Activated CD4-positive, alpha-beta T cell treated with anti-CD3 and anti-CD28 coated beads, Interleukin-2, amount 10 ng/mL, durations not matched to agents 7 days and 5 days (primary cell): Measurements from ENCODE around the gene SGCD. TPM values are rescaled to one million over a fixed set of nuclear protein-coding genes. Genes with fewer than 3 reads are reported as not detected.

Experiments
- CTCF ChIA-PET: fragments of 350-600 bp; sonication (Branson Sonifier 250); formaldehyde crosslinking; loops from one replicate; lab custom pipeline; 2021; ENCODE audit warnings: antibody characterized with exemption; lab: Charles Lee
- POLR2A ChIA-PET: fragments of 350-600 bp; sonication (Branson Sonifier 250); formaldehyde crosslinking; loops from one replicate; lab custom pipeline; 2021; ENCODE audit warnings: antibody characterized with exemption; lab: Charles Lee
- DNase-seq: peaks from one replicate; pipeline ENCODE4 v3.0.0-alpha.2; 2020
- H3K27ac Mint-ChIP-seq: one replicate; pipeline ENCODE4 v1.8.0; 2021; ENCODE audit warnings: mild to moderate bottlenecking, moderate library complexity, mixed read lengths
- H3K27me3 Mint-ChIP-seq: one replicate; pipeline ENCODE4 v1.8.0; 2021; ENCODE audit warnings: mixed read lengths
- H3K36me3 Mint-ChIP-seq: one replicate; pipeline ENCODE4 v1.8.0; 2021; ENCODE audit warnings: low read depth, mixed read lengths
- H3K4me1 Mint-ChIP-seq: one replicate; pipeline ENCODE4 v1.8.0; 2021; ENCODE audit warnings: mixed read lengths
- H3K4me3 Mint-ChIP-seq: one replicate; pipeline ENCODE4 v1.8.0; 2021; ENCODE audit warnings: mild to moderate bottlenecking, moderate library complexity, mixed read lengths
- H3K9me3 Mint-ChIP-seq: one replicate; pipeline ENCODE4 v1.8.0; 2021; ENCODE audit warnings: mixed read lengths
- total RNA-seq, 2 experiments: library from RNA; stranded (reverse); gene quantifications; one replicate each; pipeline ENCODE4 v1.2.3, GENCODE V29; 2021

SGCD gene
- total RNA-seq, 2 experiments from 2014 or later: not detected

DNA sequence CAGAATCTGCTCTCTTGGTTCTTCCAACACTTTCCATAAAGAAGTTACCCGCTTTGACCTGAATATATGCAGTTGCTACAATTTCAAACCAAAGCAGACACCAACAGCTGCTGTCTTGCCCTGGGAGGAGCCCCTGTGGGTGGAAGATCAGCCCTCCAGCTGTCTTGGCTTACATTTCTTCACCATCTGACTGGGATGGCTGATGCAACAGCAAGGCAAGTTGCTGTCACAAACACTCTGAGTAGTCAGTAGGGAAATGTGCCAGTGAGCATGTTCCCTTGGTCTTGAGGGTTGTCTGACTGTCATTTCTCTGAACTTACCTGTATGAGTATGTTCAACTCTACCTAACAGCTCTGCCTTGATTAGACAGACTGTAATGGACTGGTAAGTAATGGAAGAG, 152.9 kb downstream of the SGCD start:
- H3K27me3 Mint-ChIP-seq: peaks cover 3% of the 10 kb centered on the region
- ChIA-PET CTCF (no interaction called here), POLR2A (no interaction called here)
- H3K4me3 Mint-ChIP-seq: no peak overlapping the region
- DNase-seq: no peak
- H3K4me1 Mint-ChIP-seq: no peaks in the 10 kb centered on the region
- H3K36me3 Mint-ChIP-seq: no peaks in the 10 kb centered on the region
- H3K9me3 Mint-ChIP-seq: peaks cover 6% of the 10 kb centered on the region
- no peak overlapping the region for H3K27ac Mint-ChIP-seq

DNA sequence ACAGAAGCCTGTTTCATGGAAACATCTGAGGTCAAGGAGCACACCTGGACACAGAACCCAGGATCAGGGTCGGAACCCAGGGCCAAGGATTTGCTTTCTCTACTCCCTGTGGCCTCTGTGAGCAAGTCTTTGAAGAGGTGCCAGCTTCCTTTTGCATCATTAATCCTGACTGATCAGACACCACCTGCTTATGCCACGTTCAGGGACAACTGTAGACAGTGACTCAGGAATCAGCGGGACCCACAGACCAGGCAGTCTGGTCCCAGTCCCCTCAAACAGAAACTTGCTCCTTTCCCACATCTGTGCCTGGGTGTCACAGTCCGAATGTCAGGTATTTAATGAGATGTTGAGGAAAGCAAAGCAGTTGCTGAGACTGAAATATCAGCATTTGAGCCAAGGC, 154.8 kb downstream of the SGCD start:
- H3K9me3 Mint-ChIP-seq: peaks cover 12% of the 10 kb centered on the region
- ChIA-PET POLR2A (no interaction called here), CTCF (no interaction called here)
- no peak overlapping the region for H3K4me3 Mint-ChIP-seq
- H3K36me3 Mint-ChIP-seq: no peaks in the 10 kb centered on the region
- H3K27ac Mint-ChIP-seq: no peak overlapping the region
- DNase-seq: no peak
- no peaks in the 10 kb centered on the region for H3K4me1 Mint-ChIP-seq
- no peaks in the 10 kb centered on the region for H3K27me3 Mint-ChIP-seq

DNA sequence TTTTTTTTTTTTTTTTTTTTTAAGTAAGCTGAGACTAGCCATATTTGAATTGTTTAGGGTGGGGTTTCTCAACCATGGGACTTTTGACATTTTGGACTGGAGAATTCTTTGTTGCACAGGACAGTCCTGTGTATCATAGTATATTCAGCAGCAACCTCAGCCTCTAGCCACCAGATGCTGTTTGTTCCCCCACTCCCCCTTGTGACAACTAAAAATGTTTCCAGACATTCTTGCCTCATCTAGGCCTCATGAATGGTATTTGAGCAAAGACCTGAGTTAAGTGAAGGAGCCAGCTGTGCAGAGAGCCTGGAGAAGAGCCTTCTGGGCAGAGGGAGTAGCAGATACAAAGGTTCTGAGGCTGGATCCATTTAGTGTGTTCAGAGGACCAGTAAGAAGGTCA, 155.9 kb downstream of the SGCD start:
- H3K4me1 Mint-ChIP-seq: no peaks in the 10 kb centered on the region
- DNase-seq: no peak
- no peaks in the 10 kb centered on the region for H3K27me3 Mint-ChIP-seq
- peaks cover 18% of the 10 kb centered on the region for H3K9me3 Mint-ChIP-seq
- no peaks in the 10 kb centered on the region for H3K36me3 Mint-ChIP-seq
- POLR2A ChIA-PET: no interaction called here
- no peak overlapping the region for H3K4me3 Mint-ChIP-seq
- no peak overlapping the region for H3K27ac Mint-ChIP-seq
- CTCF ChIA-PET: no interaction called here

DNA sequence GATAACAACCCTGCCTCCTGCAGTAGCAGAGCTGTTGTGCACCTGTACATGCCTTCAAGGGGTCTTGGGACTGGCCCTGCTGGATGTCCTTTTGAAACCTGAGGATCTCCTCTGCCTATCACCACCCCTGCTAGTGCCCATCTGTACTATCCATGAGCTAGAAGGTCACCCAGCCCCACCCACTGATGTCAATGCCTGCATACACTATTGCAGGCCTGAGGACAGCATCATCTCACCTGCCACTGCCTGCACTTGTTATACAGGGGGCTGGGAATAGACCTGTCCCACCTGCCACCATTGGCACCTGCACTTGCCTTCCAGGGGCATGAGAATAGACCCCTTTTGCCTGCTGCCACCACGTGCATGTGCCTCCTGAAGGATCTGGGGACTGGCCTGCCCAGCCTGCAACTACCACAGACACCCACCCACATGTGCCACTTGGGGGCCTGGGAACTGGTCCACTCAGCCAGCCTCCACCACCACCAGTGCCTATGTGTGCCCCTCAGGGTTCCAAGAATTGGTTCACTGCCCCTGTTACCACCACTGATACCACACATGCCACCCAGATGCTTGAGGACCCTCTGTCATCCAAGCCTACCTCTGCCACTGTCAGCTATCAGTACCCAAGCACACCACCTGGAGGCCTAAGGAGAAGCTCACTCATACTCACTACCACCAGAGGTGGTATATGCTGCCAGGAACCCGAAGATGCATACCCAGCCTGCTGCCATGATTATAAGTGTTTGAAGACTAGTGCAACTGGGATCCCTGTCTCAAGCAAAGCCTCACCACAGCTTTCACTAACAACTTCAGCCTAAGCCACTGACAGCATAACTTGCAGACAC, 159.7 kb downstream of the SGCD start:
- Mint-ChIP-seq H3K4me1 (no peaks in the 10 kb centered on the region), H3K9me3 (peaks cover 21% of the 10 kb centered on the region), H3K27ac (no peak overlapping the region), H3K4me3 (no peak overlapping the region), H3K36me3 (no peaks in the 10 kb centered on the region), H3K27me3 (peaks cover 5% of the 10 kb centered on the region)
- POLR2A ChIA-PET: no interaction called here
- CTCF ChIA-PET: interaction anchor here (1.3 kb wide), 1 partner anchor 11 kb away, joined by 4 read pairs; no protein-coding TSS in a partner anchor
- DNase-seq: no peak

DNA sequence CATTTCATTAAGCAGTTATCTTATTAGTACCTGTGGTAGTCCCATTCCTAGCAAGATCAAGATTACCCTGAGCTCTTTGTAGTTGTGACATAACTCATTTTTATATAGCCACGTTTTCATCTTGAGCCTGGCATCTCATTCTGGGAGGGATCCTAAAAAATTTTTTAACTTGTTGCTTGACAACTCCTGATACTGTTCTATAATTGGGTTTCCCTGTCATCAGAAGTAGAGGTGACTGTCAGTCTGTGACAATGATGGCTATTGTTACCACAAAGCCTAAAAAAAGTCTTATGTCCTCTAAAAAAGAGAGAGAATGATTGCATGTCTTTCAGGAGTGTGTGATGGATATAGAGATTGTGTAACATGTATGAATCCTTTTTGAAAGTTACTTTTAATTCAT, 164.8 kb downstream of the SGCD start:
- no peak overlapping the region for H3K4me3 Mint-ChIP-seq
- CTCF ChIA-PET: no interaction called here
- no peak for DNase-seq
- no peaks in the 10 kb centered on the region for H3K4me1 Mint-ChIP-seq
- no peak overlapping the region for H3K27ac Mint-ChIP-seq
- H3K36me3 Mint-ChIP-seq: no peaks in the 10 kb centered on the region
- peaks cover 11% of the 10 kb centered on the region for H3K9me3 Mint-ChIP-seq
- POLR2A ChIA-PET: no interaction called here
- peaks cover 5% of the 10 kb centered on the region for H3K27me3 Mint-ChIP-seq

DNA sequence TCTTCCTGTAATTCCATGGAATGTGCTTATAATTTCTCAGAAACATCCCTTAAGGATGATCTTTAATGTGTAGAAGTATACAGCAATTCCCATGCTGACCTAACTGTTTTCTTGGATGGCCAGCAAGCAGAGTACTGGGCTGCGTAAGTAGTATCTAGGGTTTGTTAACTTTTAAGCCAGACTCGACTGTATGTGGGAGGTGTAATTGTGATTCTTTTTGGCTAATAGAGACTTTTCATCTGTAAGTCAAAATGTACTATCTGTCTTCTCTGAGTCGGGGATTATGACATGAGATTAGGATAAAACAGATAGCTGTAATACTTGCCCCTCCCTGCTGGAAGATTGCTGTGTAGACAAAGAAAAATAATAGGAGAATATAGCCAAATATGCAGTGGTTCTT, 169.3 kb downstream of the SGCD start:
- Mint-ChIP-seq H3K4me3 (no peak overlapping the region), H3K4me1 (no peaks in the 10 kb centered on the region), H3K9me3 (no peaks in the 10 kb centered on the region), H3K36me3 (no peaks in the 10 kb centered on the region), H3K27me3 (no peaks in the 10 kb centered on the region), H3K27ac (no peak overlapping the region)
- ChIA-PET POLR2A (no interaction called here), CTCF (no interaction called here)
- no peak for DNase-seq

DNA sequence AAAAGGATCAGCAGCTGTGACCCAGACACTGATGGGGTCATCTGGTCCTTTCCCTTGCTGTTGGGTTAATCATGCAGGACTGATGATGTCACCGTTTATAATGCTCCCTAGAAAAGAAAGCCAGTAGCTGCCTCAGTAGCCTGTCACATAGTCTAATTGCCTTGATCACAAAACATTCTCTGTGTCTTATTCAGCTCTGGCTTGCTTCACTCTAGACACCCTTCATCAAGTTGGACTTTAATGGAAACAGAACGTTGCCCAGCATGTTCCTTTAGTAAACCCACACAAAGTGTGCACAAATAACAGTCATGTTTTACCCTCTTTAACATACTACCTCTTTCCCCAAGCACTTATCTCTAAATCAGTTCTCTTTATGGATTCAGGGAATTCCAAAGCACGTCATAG, 170.8 kb downstream of the SGCD start:
- H3K27me3 Mint-ChIP-seq: no peaks in the 10 kb centered on the region
- H3K4me3 Mint-ChIP-seq: no peak overlapping the region
- H3K9me3 Mint-ChIP-seq: no peaks in the 10 kb centered on the region
- no peaks in the 10 kb centered on the region for H3K36me3 Mint-ChIP-seq
- DNase-seq: no peak
- no peaks in the 10 kb centered on the region for H3K4me1 Mint-ChIP-seq
- no peak overlapping the region for H3K27ac Mint-ChIP-seq
- CTCF ChIA-PET: no interaction called here
- POLR2A ChIA-PET: no interaction called here

DNA sequence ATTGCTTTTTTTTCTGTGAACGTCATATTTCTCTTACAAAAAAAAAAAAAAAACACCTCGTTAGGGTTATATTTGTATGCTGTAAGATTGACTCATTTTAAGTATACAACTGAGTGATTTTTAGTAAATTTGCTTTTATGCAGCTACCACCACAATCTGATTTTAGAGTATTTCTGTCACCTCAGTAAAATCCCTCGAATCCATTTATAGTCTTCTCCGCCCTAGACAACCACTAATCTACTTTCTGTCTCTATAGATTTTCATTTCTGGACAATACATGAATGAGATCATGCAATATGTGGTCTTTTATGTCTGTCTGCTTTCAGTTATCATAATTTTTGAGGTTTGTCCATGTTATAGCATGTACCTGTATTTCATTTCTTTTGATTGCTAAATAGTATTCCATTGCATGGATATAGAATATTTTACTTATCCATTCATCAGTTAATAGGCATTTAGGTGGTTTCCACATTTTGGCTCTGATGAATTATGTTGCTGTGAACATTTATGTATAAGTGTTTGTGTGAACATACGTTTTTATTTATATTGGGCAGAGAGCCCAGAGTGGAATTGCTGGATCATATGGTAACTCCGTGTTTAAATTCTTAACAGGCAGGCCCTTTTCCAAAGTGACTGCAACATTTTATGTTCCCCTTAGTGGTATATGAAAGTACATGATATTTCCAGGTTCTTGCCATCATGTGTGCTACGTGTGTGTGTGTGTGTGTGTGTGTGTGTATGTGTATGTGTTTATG, 171.4 kb downstream of the SGCD start:
- no peaks in the 10 kb centered on the region for H3K27me3 Mint-ChIP-seq
- H3K9me3 Mint-ChIP-seq: no peaks in the 10 kb centered on the region
- no peaks in the 10 kb centered on the region for H3K36me3 Mint-ChIP-seq
- DNase-seq: no peak
- CTCF ChIA-PET: no interaction called here
- H3K4me3 Mint-ChIP-seq: no peak overlapping the region
- POLR2A ChIA-PET: no interaction called here
- no peaks in the 10 kb centered on the region for H3K4me1 Mint-ChIP-seq
- H3K27ac Mint-ChIP-seq: no peak overlapping the region

DNA sequence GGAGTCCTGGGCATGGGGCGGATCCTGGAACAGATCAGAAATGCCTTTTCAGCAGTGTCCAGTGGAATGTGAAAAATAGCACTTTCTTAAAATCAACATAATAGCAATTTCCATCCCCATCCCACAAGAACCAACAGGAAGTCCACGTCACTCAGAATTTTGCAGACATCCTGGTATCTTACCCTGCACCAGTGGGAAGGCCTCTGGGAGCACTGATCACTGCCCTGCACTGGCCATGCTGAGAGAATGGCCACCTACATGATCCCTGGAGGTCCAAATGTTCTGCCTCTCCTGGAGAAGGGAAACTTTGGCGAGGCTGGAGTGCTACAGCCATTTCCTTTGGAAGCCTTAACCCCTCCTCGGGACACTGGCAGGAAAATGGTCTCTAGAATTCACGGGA, 173.8 kb downstream of the SGCD start:
- POLR2A ChIA-PET: no interaction called here
- no peaks in the 10 kb centered on the region for H3K27me3 Mint-ChIP-seq
- H3K4me1 Mint-ChIP-seq: no peaks in the 10 kb centered on the region
- no peak overlapping the region for H3K27ac Mint-ChIP-seq
- no peak for DNase-seq
- H3K36me3 Mint-ChIP-seq: no peaks in the 10 kb centered on the region
- CTCF ChIA-PET: no interaction called here
- H3K9me3 Mint-ChIP-seq: no peaks in the 10 kb centered on the region
- H3K4me3 Mint-ChIP-seq: no peak overlapping the region

DNA sequence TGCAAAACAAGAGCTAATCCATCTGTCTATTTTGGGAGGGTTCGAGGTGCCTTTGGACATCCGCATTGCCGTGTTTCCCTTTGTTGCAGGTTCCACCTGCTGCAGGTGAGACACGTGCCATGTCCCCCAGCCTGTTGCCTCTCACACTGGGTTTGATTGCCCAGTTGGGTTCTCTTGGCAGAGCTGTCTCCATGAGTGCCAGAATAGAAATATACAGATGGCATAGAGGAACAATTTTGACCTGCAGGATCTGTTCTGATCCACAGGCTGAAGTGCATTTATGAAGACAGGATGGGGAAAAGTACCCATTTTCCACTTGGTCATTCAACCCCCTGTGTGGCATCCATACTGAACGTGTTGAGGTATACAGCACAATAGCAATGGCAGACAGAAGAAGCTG, 178.1 kb downstream of the SGCD start:
- H3K27me3 Mint-ChIP-seq: peaks cover 5% of the 10 kb centered on the region

DNA sequence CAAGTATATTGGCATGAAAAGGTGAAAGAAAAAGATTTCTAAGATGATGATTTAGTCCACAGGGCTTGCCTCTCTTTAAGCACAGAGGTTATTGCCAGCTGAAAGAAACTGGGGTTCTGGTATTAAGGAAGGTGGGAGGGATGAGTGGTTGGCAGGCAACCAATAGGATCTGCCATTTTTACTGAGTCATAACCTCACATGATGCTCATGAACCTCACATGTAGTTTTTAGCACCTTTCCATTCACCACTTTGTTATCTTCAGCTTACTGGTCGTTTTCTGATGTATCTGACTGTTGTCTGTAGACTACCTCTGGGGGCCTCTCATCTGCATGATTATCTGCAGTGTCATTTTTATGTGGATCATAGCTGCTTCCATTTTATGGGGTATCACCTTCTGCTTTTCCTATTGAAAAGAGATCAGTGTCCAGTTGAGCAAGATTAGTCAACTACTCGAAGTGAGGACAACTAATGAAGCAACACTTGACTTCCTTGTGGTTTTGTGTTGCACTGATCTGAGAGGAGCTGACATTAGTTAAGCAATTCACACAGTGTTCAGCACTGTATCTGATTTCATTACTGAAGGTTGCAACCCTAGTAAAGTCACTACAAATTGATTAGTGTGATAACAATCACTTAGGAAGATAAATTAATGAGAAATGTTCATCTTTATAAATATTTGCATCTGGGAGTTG, 186.3 kb downstream of the SGCD start:
- H3K9me3 Mint-ChIP-seq: no peaks in the 10 kb centered on the region
- H3K27me3 Mint-ChIP-seq: no peaks in the 10 kb centered on the region
- no peak overlapping the region for H3K27ac Mint-ChIP-seq
- ChIA-PET POLR2A (no interaction called here), CTCF (no interaction called here)
- H3K36me3 Mint-ChIP-seq: no peaks in the 10 kb centered on the region
- H3K4me1 Mint-ChIP-seq: no peaks in the 10 kb centered on the region
- DNase-seq: no peak
- no peak overlapping the region for H3K4me3 Mint-ChIP-seq

More for the DNA sequence above, 178.1 kb downstream of the SGCD start:
- no peaks in the 10 kb centered on the region for H3K4me1 Mint-ChIP-seq
- DNase-seq: no peak
- H3K9me3 Mint-ChIP-seq: no peaks in the 10 kb centered on the region
- no peak overlapping the region for H3K27ac Mint-ChIP-seq
- H3K36me3 Mint-ChIP-seq: no peaks in the 10 kb centered on the region
- ChIA-PET CTCF (no interaction called here), POLR2A (no interaction called here)
- H3K4me3 Mint-ChIP-seq: no peak overlapping the region

DNA sequence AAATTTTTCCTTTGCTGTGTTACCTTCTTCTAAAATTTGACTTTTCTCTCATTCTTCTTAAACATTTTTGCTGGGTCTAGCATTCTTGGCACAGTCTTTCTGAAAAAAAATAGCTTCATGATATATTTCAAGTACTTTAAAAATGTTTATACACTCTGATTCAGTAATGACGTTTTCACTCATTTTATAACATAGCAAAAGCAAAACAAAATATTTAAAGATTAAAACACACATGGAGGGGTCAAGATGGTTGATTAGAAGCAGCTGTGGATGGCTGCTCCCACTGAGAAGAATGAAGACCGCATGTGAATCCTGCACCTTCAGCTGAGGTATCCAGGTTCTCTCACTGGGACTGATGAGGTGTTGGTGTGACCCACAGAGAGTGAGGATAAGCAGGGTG, 188.2 kb downstream of the SGCD start:
- H3K36me3 Mint-ChIP-seq: no peaks in the 10 kb centered on the region
- POLR2A ChIA-PET: no interaction called here
- DNase-seq: no peak
- no peaks in the 10 kb centered on the region for H3K27me3 Mint-ChIP-seq
- CTCF ChIA-PET: no interaction called here
- no peaks in the 10 kb centered on the region for H3K4me1 Mint-ChIP-seq
- H3K4me3 Mint-ChIP-seq: no peak overlapping the region
- H3K27ac Mint-ChIP-seq: no peak overlapping the region
- peaks cover 4% of the 10 kb centered on the region for H3K9me3 Mint-ChIP-seq

DNA sequence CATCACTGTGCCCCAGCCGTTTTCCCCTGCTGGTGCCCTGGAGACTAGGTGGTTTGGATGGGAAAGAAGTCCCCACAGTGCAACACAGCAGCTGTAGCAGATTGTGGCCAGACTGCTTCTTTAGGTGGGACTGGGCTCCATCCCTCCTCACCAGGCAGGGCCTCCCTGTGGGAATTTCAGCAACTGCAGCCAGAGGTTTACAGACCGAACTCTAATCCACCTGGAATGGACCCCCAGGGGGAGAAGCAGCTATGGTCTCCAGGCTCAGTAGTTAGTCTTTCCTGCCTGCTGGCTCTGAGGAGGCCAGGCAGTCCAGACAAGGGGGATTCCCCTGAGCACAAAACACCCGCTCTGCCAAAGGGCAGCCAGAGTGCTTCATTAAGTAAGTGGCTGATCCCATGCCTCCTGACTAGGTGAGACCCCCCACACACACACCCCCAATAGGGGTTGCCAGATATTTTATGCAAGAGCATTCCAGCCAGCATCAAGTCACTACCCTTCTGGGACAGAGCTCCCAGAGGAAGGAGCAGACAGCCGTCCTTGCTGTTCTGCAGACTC, 188.9 kb downstream of the SGCD start:
- Mint-ChIP-seq H3K36me3 (no peaks in the 10 kb centered on the region), H3K4me3 (no peak overlapping the region), H3K27ac (no peak overlapping the region), H3K4me1 (no peaks in the 10 kb centered on the region), H3K9me3 (peaks cover 4% of the 10 kb centered on the region), H3K27me3 (no peaks in the 10 kb centered on the region)
- CTCF ChIA-PET: no interaction called here
- DNase-seq: no peak
- POLR2A ChIA-PET: no interaction called here
